Measurements from ENCODE around the gene CAMK2B.

DNA sequence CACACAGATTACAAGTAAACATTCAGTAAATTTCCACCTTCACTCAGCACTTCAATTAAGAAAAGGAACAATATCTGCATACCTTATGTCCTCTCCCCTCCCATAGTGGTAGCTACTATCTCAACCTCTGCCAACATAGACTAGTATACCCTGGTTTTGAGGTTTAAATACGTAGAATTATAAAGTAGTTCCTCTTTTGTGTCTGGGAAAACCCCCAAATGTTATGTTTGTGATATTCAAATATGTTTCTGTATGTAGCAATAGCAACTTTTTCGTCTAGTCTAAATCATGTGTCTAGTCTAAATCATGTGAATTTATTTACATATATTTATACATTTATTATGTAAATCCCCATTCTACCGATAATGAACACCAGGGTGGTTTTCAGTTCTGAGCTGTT is 13.2 kb upstream of the CAMK2B start:
- TF ChIP-seq POLR2AphosphoS5 (IDR thresholded peaks at IDR 0.05; ENCODE audit: low read depth, low read length) (no peak), TAF1 (IDR thresholded peaks at IDR 0.05; ENCODE audit: borderline replicate concordance, insufficient read depth, low read length) (no peak)
- TF ChIP-seq, protein P1, sequence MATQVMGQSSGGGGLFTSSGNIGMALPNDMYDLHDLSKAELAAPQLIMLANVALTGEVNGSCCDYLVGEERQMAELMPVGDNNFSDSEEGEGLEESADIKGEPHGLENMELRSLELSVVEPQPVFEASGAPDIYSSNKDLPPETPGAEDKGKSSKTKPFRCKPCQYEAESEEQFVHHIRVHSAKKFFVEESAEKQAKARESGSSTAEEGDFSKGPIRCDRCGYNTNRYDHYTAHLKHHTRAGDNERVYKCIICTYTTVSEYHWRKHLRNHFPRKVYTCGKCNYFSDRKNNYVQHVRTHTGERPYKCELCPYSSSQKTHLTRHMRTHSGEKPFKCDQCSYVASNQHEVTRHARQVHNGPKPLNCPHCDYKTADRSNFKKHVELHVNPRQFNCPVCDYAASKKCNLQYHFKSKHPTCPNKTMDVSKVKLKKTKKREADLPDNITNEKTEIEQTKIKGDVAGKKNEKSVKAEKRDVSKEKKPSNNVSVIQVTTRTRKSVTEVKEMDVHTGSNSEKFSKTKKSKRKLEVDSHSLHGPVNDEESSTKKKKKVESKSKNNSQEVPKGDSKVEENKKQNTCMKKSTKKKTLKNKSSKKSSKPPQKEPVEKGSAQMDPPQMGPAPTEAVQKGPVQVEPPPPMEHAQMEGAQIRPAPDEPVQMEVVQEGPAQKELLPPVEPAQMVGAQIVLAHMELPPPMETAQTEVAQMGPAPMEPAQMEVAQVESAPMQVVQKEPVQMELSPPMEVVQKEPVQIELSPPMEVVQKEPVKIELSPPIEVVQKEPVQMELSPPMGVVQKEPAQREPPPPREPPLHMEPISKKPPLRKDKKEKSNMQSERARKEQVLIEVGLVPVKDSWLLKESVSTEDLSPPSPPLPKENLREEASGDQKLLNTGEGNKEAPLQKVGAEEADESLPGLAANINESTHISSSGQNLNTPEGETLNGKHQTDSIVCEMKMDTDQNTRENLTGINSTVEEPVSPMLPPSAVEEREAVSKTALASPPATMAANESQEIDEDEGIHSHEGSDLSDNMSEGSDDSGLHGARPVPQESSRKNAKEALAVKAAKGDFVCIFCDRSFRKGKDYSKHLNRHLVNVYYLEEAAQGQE (IDR thresholded peaks at IDR 0.05; ENCODE audit: insufficient read depth in 1 of 2, low read depth in 2 of 2, low read length in 2 of 2): no peak

Measured in PFSK-1 (cell line).